GM18907 (cell line): ENCODE results near the gene TSC22D3.
A peak's percentile ranks its signal among the peaks of the same experiment; 100 is the strongest.
"Not testable (repeated sequence)": the region's sequence is repeated elsewhere in the genome, so short reads cannot be mapped to it uniquely, and the experiment has no call there.

ENCODE experiments used
- ATAC-seq: cut with Tn5 transposase; IDR thresholded peaks from one replicate; pipeline ENCODE4 v1.9.1; 2021; ENCODE audit warnings: mild to moderate bottlenecking, moderate library complexity; ENCODE audit not compliant: unreplicated experiment

The TSC22D3 gene

DNA sequence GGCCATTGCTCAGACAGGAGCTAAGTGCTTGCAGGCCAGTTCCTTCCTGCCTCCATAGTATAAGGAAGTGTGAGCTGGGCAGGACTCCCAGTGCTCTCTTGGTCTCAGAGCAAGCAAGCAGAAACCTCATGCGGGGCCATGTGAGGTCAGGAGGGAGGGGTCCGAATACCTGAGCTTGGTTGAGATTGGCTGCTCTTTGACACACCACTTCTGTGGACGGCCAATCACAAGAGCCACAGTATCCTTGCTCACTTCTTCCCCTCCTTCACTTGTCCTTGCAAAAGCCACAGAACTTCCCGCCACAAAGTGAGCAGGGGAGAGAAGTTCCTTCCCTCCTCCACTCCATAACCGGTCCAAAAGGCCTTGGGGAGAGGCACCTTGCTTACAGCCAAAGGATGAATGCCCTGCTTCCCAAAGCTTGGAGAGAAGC lies 90.6 kb downstream of the TSC22D3 start:
- ATAC-seq, result peak; percentile 90

DNA sequence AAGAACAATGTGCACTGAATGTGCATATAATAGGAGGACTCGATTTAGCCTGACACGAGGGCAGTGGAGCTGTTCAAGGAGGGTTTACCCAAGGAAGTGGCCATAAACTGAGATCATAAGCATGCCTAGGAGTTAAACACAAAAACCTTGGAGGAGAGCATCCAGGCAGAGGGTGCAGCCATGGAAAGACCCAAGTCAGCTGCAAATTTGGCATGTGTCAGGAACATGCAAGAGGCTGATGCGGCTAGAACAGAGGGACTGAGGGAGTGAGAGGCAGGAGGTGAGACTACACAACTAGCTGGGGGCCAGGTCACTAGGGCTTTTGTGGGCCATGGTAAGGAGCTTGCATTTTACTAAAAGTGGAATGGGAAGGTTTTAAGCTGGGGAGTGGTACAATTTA lies 91.7 kb downstream of the TSC22D3 start:
- ATAC-seq, result no peak

DNA sequence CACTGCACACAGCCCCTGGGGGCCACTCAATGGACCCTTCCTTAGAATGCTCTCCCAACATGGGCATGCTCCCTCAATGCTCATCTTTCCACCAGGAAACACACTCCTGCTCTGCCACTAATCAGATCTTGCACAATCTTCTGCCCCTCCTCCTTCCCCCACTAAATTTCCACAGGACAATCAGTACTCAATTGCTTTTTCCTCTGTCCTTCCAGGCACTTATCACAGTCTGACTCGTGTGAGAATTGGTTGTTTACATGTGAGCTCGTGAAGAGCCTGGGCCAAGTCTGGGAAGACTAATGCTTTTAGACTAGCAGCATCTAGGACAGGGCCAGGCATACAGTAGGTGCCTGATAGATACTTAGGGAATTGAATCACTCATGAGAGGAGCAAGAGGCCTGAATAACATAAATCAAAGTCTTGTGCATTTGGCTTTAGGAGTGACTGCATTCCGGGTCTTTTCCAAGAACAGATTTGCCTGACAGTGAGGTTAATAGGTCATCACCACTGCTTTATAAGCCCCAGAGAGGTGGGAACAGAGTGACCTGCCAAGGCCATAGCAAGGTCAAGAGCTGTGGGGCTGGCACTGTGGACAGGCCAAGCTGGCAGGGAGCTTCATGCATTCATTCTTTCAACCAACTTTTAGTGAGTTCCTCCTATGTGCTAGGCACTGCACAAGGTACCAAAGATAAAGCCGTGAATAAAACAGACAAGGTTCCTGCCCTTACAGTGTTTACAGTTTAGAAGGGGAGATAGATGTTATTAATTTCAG lies 92.3 kb downstream of the TSC22D3 start:
- ATAC-seq, result no peak

DNA sequence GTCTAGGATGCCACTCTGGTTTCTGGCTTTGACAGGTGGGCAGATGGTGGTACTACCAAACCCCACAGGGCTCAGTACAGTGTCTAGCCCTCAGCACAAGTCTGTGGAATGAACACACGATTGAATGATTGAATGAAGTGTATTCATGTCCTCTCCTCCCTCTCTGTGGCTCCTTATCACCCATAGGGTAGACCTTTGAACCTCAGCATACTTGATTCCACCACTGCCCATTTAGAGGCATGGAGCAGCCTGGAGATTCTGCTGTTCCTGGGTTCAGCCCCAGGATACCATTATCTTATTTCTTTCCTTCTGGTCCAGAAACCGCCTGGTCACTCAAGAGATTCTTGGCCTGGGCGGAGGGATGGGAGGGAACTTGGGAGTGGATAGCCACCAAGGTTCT lies 93.3 kb downstream of the TSC22D3 start:
- no peak for ATAC-seq

DNA sequence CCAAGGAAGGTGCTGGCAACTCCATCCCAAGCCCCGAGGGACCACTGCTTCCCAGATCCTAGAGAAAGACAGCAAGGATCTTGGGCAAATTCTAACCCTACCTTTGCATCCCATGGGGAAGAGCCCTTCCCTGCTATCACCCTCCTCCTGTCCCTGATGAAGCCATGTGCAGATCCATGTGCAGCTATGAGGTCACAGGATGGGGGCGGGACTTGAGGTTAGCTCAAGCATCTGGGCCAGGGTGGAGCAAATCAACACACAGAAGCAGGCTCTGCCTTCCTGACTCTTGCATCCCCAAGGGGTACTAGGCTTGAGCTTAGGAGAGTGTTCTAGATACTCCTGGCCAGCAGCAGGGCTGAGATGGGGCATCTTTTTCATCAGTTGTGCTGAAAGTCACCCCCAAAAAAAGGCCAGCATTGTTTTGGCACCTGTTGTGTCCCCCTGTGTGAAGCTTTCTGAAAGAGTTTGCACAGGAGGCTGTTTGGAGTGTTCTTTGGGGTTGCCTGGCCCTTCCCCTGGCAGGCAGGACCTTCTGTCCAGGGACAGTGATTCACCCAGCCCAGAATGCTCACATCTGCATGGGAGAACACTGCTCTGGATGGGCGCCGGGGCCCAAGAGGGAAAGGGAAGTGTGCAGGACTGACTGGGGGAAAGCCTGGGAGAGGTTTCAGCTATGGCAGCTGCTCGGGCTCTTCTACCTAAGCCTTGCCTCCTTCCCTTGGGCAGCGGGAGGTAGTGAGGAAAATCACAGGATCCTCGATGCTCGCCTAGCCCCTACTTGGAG lies 96.4 kb downstream of the TSC22D3 start:
- peak; percentile 29 for ATAC-seq

DNA sequence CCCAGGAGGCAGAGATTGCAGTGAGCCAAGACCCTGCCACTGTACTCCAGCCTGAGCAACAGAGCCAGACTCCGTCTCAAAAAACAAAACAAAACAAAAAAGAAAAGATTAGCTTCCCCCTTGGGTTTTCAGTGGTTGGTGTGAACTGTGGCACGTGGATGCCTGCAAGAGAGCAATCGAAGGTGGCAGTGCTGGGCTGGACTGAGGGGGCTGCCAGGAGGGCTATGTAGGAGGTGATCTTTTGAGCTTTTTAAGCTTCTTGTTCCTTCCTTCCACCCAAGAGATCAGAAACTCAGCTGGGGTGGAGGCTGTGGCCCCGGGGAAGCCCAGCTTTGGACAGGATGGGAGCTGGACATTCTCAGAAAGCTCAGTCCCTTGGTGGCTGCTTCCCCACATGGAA lies 97.7 kb downstream of the TSC22D3 start:
- ATAC-seq, result no peak

DNA sequence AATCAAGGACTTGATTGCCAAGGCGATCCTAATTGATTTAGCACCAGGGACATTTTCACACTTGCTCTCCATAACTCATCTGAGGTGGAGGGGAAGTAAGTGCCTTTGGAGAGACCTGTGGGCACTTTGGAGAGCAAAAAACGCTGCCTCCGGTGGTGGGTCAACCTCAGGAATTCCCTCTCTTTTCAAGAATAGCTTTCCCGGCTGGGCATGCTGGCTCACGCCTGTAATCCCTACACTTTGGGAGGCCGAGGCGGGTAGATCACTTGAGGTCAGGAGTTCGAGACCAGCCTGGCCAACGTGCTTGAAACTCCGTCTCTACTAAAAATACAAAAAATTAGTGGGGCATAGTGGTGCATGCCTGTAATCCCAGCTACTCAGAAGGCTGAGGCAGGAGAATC lies 98.1 kb downstream of the TSC22D3 start:
- ATAC-seq, result no peak

DNA sequence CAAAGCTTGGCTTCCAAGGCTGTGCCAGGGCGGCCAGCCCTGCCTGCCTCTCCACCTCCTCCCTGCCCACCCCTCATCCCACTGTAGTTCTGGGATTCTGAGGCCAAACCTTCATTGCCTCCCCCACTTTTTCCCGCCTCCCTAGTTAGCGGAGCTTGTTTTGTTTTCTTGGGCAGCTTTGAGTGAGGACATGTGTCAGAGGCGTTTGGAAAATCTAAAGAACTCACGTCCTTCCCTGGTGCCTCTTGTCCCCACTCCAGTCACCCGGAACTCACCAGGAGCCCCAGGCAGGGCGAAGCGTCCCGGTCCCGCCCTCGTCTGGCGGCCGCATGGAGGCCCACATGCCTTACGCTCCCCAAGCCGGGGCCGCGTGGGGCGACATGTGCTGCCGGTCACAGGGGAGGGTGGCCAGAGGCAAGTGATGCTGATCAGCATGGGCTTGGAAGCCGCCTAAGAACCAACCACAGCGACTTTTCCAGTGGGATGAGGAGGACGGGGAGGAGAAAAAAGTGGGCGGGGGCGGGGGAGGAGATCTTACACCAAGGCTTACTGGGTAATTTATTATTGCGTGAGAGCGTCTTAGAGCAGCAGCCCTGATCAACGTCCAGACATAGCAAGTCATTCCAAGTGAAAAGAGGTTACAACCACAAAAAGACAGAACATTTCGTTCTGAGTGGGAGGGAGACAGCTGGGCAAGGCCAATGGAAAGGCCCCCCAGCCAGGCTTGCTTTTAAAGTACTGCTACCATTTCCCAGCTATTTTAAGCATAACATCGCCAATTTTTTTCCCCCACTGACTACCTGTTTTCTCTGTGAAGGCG lies 98.8 kb downstream of the TSC22D3 start:
- no peak for ATAC-seq

DNA sequence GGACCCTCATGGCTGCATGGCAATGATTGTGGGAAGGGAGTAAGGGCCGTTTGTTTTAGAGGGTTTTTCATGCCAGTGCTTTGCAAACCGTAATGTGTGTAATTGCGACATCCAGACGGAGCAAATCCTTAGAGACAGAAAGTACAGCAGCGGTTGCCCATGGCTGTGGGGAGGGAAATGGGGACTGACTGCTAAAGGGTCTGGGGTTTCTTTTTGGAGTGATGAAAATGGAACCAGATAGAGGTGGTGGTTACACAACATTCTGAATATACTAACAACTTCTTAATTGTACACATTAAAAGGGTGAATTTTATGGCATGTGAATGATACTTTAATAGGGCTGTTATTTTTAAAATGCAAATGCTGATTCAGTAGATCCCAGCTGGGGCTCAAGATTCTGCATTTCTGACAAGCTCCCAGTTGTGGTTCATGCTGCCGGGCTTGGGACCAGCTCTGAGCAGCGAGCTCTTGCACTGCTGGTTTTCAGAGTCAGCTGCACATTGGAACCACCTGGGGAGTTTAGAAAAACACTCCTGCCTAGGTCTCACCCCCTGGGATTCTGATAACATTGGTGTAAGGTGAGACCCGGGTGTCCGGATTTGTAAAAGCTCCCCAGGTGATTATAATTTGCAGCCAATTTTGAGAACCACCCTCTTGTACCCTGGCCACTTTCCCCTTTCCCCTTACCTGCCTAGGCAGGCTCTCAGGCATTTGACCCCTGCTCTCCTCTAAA lies 99.6 kb downstream of the TSC22D3 start:
- ATAC-seq, result no peak

DNA sequence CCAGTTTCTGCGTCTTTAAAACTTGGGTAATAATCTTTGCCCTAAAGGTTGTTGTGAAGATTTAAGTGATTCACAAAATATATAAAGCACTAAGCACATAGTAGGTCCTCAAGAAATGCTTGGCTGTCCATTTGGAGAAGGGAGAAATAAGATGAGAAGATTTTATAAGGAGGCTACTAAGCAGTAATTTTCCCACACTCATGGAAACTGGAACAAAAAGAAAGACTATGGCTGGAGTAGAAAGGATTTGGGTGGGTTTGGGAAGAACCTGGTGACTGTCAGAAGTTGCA lies 100.3 kb downstream of the TSC22D3 start:
- no peak for ATAC-seq

DNA sequence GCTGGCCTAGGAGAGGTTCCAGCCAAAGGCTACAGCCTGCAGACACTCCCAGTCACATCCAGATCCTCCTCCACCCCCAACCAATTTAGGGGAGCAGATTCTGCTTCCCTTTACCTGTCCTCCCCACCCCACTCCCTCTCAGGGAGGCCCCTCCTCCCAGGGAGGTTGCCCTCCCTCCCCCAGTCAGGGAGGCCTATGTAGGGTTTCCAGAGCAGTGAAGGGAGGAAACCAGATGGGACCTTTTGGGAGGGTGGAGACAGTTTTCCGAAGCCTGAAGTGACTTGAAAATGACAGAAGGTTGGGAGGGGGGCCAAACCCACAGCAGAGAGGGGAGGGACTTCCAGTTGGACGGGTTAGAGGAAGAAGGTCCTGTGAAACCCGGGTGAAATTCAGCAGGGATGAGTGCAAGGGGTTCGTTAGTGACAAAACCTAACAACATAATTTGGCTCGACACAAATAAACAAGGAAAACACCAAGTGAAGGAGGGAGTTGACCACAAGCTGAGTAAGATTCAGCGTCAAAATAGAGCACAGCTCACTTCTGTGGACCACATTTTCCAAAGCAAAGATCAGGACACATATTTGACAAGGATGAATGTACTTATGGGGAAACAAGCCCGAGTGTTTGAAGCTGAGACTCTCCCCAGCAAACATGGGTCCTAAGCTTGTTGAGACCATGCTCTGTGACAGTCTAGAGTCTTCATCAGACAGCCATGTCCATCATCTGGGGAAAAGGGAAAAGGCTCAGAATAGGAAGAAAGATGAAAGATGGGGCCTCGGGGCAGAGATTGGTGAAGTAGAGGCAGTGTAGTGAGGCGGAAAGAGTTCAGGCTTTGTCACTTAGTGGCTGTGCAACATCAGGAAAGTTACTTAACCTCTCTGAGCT lies 100.9 kb downstream of the TSC22D3 start:
- peak; percentile 21 for ATAC-seq

DNA sequence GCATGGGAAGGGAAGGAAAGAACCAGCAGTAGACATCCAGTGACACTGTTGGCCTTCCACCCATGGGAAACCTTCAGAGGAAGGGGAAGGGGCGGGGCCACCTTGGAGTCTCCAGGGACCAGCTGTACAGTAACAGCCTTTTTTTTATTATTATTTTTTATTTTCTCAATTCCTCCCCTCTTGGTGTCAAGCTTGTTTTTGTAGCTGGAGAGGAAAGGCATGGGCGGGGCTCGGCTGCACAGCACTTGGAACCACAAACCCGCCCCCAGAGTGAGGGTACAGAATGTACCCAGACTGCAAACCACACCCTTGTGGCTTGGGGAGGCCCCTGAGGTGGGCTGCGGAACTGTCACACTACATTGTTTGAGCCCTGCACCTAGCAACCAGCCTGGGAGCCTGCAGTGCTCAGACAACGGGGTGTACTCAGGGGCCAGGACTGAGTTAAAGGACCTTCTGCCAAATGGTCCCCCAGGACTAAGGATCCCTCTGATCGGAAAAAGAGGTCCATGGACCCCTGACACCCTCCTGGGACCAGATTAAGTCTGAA lies 101.6 kb downstream of the TSC22D3 start:
- ATAC-seq, result peak; percentile 95

DNA sequence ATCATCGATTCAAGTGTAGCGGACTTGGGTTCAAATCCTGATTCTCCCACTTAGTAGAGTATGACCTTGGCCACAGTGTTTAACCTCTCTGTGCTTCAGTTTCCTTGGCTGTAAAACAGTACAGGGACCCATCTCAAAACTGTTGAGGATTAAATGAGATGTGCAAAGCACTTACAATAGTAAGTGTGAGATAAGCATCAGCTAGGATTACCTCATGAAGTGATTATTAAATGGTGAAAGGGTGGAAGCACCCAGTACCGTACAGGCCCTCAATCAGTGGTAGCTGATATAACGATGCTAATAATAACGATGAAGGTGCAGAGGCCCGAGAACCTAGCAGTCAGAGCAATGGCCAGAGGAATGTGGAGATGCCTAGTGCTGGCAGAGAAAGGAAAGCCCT lies 102.2 kb downstream of the TSC22D3 start:
- ATAC-seq, result no peak

DNA sequence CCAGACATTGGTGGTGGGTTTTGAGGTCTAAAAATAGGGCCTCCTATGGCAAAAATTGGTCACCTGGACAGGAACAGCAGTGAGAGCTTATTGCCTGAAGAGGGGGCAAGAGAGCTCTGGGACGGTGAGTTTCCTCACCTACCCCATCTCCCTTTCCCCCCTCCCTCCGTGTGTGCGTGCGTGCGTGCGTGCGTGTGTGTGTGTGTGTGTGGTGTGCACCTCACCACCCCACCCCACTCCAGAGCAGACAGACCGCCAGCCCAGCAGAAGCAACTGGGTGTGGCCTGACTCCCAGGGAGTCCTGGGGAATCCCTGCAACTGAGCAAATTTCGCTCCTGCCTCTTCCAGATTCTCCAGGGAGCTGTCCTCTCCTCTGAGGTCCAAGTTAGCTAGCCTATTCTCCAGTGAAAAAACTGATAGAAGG lies 102.6 kb downstream of the TSC22D3 start:
- ATAC-seq, result peak; percentile 36

DNA sequence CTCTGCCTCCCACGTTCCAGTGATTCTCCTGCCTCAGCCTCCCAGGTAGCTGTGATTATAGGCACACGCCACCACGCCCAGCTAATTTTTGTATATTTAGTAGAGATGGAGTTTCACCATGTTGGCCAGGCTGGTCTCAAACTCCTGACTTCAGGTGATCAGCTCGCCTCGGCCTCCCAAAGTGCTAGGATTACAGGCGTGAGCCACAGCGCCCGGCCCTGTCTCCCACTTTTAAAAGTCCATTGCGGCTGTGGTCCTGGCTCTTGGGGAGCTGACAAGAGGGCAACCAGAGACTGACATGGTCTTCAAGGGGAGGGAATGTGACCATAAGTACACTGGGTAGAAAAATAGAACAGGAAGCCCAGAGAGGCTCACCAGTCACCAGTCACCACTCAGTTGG lies 104.3 kb downstream of the TSC22D3 start:
- ATAC-seq, result not testable (repeated sequence)

DNA sequence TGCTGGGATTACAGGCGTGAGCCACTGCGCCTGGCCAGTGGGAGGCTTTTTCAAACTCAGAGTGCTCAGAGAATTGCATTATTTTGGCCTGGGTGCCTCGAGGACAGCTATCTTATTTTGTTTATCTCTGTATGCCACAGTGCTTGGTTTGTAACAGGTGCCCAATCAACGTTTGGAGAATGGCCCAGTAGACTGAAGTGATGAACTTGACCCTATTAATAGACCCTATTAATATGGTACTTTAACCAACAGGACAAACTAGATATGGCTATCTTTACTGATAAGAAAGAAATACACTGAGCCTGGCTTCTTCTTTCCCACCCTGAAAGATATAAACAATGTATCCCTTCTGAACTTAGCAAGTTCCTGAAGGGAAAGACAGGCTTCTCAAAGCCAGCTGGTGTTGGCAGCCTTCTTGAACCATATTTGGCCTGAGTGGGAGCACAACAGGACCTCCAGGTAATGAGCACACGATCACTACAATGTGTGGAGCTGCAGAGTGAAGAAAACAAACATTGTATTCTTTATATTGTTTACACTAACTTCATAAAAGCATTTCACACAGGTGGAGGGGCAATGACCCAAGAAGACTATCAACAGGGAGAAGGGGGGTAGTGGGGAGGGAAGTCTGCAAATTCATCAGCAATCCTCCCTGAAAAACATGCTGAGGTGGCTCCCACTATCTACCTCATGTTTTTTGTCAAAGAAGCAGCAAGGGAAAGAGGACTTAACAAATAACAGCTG lies 105.5 kb downstream of the TSC22D3 start:
- ATAC-seq, result no peak

DNA sequence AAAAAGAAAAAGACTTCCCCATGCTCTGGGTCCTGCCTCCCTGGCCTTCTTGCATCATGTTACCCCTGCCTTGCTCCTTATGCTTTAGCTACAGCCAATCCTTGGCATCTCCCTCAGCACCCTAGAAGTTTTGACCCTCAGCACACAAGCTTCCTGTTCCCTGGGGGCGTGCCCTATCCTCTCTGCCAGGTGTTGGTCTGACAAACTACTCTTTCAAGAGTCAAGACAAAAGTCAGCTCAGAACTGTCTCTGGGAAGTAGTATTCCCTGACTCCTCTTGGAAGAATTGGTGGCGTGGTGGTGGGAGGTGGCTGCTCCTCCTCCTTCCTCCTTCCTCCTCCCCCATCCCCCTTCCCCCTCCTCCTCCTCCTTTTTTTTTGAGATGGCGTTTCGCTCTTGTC lies 106.3 kb downstream of the TSC22D3 start:
- no peak for ATAC-seq

DNA sequence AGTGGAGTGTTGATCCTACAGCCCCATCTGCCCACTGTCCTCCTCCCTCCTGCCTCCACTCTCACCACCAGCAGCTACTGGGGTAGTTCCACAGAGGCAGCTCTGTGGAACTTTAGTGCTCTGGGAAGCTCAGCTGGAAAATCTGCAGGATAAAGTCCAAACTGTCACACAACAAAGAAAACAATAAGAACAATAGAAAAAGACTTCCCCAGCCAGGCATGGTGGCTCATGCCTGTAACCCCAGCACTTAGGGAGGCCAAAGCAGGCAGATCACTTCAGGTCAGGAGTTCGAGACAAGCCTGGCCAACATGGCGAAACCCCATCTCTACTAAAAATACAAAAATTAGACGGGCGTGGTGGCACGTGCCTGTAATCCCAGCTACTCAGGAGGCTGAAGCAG lies 106.9 kb downstream of the TSC22D3 start:
- ATAC-seq, result not testable (repeated sequence)

DNA sequence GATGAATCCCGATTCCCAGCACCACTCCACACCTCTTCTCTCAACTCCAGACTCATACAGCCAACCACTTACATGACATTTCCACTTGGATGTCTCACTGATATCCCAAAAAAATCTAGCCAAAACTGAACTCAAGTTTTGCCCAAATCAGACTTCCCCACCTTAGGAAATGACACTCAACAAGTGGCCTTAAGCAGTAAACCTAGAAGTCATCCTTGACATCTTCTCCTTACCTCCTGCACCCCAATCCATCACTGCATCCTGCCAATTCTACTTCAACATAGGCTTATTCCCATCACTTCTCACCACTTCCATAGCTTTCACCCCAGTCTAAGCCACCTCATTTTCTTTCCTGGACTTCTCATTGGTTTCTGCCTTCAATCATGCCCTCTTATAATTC lies 108.2 kb downstream of the TSC22D3 start:
- ATAC-seq, result no peak
